NOMO-1 (cell line): ENCODE data around the gene DPCD.

Experiments
- DNase-seq, 2 experiments: peaks; one replicate each; lab custom pipeline; 2025; ENCODE audit not compliant: unreplicated experiment in 2 of 2; lab: John Stamatoyannopoulos, UW

Gene DPCD

GRCh38 chr10:101580486-101581399 is 7.4 kb upstream of the DPCD start:
- DNase-seq: no peak

GRCh38 chr10:101585841-101586240 is 2.3 kb upstream of the DPCD start:
- DNase-seq: no peak

- no peak for DNase-seq
Measured at GRCh38 chr10:101588879-101589278, 758 bp downstream of the DPCD start.

- peak; percentile 63 to 94 for DNase-seq
Measured at GRCh38 chr10:101593331-101593730, 5.2 kb downstream of the DPCD start.

- no peak for DNase-seq
Measured at GRCh38 chr10:101595591-101596433, 7.7 kb downstream of the DPCD start.

GRCh38 chr10:101597091-101597900 is 9.2 kb downstream of the DPCD start:
- DNase-seq: no peak

GRCh38 chr10:101601541-101601940 is 13.4 kb downstream of the DPCD start:
- no peak for DNase-seq

GRCh38 chr10:101602761-101603398 is 14.8 kb downstream of the DPCD start:
- DNase-seq: peak; percentile 85 to 92

GRCh38 chr10:101607124-101607523 is 19.0 kb downstream of the DPCD start:
- no peak for DNase-seq

GRCh38 chr10:101609481-101609880 is 21.4 kb downstream of the DPCD start:
- no peak for DNase-seq

- DNase-seq: no peak
Measured at GRCh38 chr10:101611096-101611905, 23.2 kb downstream of the DPCD start.

- no peak for DNase-seq
Measured at GRCh38 chr10:101612086-101612485, 24.0 kb downstream of the DPCD start.

GRCh38 chr10:101612872-101613271 is 24.8 kb downstream of the DPCD start:
- DNase-seq: no peak

GRCh38 chr10:101613646-101614045 is 25.5 kb downstream of the DPCD start:
- DNase-seq: no peak

- DNase-seq: no peak
Measured at GRCh38 chr10:101614663-101615524, 26.8 kb downstream of the DPCD start.

- no peak for DNase-seq
Measured at GRCh38 chr10:101615525-101616116, 27.5 kb downstream of the DPCD start.

- DNase-seq: no peak
Measured at GRCh38 chr10:101616415-101617101, 28.4 kb downstream of the DPCD start.
